ENCODE data around the gene HES5. TPM values are rescaled to one million over a fixed set of nuclear protein-coding genes. Genes with fewer than 3 reads are reported as not detected.

HES5 gene
- total and polyA plus RNA-seq, 5 donors from 2014 or later: not detected

DNA sequence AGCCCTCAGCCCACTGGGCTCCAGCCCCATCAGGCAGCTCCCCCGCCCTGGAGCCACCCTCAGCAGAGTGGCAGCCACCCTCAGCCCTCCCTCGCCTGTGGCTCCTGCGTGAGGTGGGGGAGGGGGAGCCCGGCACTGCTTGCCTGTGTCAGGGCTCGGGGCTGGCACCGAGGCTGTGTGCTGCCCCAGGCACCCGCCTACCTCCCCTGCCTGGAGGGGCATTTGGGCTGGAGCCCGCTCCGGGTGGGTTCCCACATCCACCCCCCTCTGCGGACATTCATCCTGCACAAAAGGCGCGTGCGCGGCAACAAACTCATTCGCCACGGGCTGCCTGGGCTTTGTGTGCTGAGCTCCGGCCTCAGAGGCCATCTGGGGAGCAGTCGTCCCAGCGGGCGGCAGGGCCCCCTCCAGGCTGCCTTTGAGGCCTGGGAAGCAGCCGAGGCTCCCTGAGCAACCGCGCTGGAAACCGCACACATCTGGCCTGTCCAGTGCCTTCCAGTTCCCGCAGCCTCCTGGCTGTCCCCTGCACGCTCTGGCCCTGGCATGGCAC, 13.6 kb upstream of the HES5 start:
- no peak overlapping the region for H3K27ac ChIP-seq (ENCODE audit: insufficient read depth, low read length, poor library complexity, severe bottlenecking)
- Mint-ChIP-seq H3K36me3 (no peaks in the 10 kb centered on the region), H3K4me3 (no peak overlapping the region), H3K27me3 (peaks cover 10% of the 10 kb centered on the region), H3K9me3 (no peaks in the 10 kb centered on the region), H3K27ac (no peak overlapping the region), H3K4me1 (peaks cover 0 to 22% (median 8%) of the 10 kb centered on the region in 4 donors)
- no peaks in the 10 kb centered on the region for H3K9me3 ChIP-seq (ENCODE audit: control insufficient read depth in 2 of 2, low read length in 2 of 2)
- no peak overlapping the region for H3K4me3 ChIP-seq (ENCODE audit: low read depth, low read length)
- DNase-seq (peak; percentile 33 to 45 (median 33)), ATAC-seq (ENCODE audit: low read depth in 2 of 2) (peak in 1 of 2 donors; percentile 6)
- H3K27me3 ChIP-seq (ENCODE audit: control insufficient read depth, insufficient read depth, low read length): no peaks in the 10 kb centered on the region
- no peaks in the 10 kb centered on the region for H3K36me3 ChIP-seq (ENCODE audit: control insufficient read depth, insufficient read depth, low read length)
- H3K4me1 ChIP-seq (ENCODE audit: control insufficient read depth, insufficient read depth, low read length, poor library complexity, severe bottlenecking): peaks cover 40% of the 10 kb centered on the region

DNA sequence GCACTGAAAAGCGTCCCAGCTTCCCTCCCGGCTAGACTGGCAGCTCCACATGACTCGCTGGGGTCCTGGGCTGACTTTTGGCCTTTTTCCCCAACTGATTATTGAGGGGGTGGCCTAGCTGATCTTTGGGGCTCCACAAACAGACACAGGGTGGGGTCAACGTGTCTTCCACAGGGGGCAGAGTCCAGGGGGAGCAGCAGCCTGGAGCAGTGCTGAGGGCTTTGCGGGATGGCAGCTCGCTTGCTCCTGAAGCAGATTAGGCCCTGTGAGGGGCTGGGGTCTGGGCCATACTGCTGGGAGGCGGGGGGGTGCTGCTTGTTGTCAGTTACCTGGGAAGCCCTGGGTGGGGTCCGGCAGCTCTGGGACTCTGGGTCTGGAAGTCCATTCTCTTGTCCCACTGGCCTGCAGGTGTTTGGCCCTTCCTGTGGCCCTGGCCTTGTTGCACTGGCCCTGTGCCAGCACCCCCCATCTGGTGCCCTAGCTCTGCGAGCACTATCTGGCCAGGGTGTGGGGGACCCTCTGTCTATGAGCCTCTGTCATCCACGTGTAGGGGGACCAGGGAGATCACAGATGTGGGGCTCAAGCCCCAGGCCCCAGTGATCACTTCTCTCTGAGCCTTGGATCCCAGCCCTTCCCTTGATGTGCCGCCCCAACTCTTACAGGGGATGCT, 12.3 kb upstream of the HES5 start:
- Histone ChIP-seq H3K36me3 (ENCODE audit: control insufficient read depth, insufficient read depth, low read length) (no peaks in the 10 kb centered on the region), H3K4me1 (ENCODE audit: control insufficient read depth, insufficient read depth, low read length, poor library complexity, severe bottlenecking) (peaks cover 29% of the 10 kb centered on the region), H3K4me3 (ENCODE audit: low read depth, low read length) (no peak overlapping the region), H3K9me3 (ENCODE audit: control insufficient read depth in 2 of 2, low read length in 2 of 2) (no peaks in the 10 kb centered on the region), H3K27ac (ENCODE audit: insufficient read depth, low read length, poor library complexity, severe bottlenecking) (no peak overlapping the region), H3K27me3 (ENCODE audit: control insufficient read depth, insufficient read depth, low read length) (no peaks in the 10 kb centered on the region)
- ATAC-seq (ENCODE audit: low read depth in 2 of 2) (no peak), DNase-seq (no peak)
- peaks cover 4% of the 10 kb centered on the region for H3K27me3 Mint-ChIP-seq
- H3K4me1 Mint-ChIP-seq: peaks cover 0 to 15% (median 6%) of the 10 kb centered on the region in 4 donors
- H3K4me3 Mint-ChIP-seq: peak overlapping the region in 1 of 4 donors; percentile 28
- no peaks in the 10 kb centered on the region for H3K36me3 Mint-ChIP-seq
- no peaks in the 10 kb centered on the region for H3K9me3 Mint-ChIP-seq
- no peak overlapping the region for H3K27ac Mint-ChIP-seq

GRCh38 chr1:2541619-2542245, 11.7 kb upstream of the HES5 start:
- Mint-ChIP-seq H3K4me3 (peak overlapping the region in 2 of 4 donors; percentile 28 to 54), H3K27me3 (peaks cover 4% of the 10 kb centered on the region), H3K9me3 (no peaks in the 10 kb centered on the region), H3K36me3 (no peaks in the 10 kb centered on the region), H3K4me1 (peaks cover 0 to 15% (median 4%) of the 10 kb centered on the region in 4 donors), H3K27ac (no peak overlapping the region)
- Histone ChIP-seq H3K36me3 (ENCODE audit: control insufficient read depth, insufficient read depth, low read length) (no peaks in the 10 kb centered on the region), H3K4me3 (ENCODE audit: low read depth, low read length) (no peak overlapping the region), H3K27ac (ENCODE audit: insufficient read depth, low read length, poor library complexity, severe bottlenecking) (no peak overlapping the region), H3K4me1 (ENCODE audit: control insufficient read depth, insufficient read depth, low read length, poor library complexity, severe bottlenecking) (peaks cover 26% of the 10 kb centered on the region), H3K9me3 (ENCODE audit: control insufficient read depth in 2 of 2, low read length in 2 of 2) (no peaks in the 10 kb centered on the region), H3K27me3 (ENCODE audit: control insufficient read depth, insufficient read depth, low read length) (no peaks in the 10 kb centered on the region)
- ATAC-seq (ENCODE audit: low read depth in 2 of 2): no peak
- no peak for DNase-seq

DNA sequence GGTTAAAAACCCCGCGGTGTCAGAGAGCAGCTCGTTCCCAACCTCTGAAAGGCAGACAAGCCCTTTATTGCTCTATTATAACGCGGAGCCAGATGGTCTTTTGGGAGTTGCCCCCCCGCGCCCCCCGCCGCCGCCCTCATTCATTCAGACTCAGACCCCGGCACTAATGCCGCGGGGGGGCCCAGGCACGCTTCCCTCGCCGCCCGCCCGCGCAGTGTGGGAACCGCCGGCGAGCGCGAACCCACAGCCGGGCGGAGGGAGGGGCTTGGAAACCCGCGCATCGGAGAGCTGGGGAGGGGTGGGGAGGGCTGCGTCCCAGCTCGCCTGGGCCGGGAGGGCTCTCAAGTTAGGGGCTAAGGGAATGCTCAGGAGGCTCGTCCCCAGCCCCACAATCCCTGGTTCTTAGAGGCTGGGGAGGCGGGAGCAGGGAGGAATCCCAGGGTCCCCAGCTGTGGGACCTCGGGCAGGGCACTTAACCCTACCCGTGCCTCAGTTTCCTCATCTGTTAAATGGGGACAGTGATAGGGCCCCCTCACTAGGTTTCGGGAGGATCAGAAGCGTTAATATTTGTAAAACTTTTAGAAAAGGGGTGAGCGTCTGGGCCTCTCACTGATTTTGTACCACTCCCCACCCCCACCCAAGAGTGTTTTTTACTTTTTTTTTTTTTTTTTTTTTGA, 10.9 kb upstream of the HES5 start:
- Histone ChIP-seq H3K4me1 (ENCODE audit: control insufficient read depth, insufficient read depth, low read length, poor library complexity, severe bottlenecking) (peaks cover 21% of the 10 kb centered on the region), H3K27ac (ENCODE audit: insufficient read depth, low read length, poor library complexity, severe bottlenecking) (no peak overlapping the region), H3K9me3 (ENCODE audit: control insufficient read depth in 2 of 2, low read length in 2 of 2) (no peaks in the 10 kb centered on the region), H3K27me3 (ENCODE audit: control insufficient read depth, insufficient read depth, low read length) (no peaks in the 10 kb centered on the region), H3K4me3 (ENCODE audit: low read depth, low read length) (no peak overlapping the region), H3K36me3 (ENCODE audit: control insufficient read depth, insufficient read depth, low read length) (no peaks in the 10 kb centered on the region)
- DNase-seq (no peak), ATAC-seq (ENCODE audit: low read depth in 2 of 2) (no peak)
- Mint-ChIP-seq H3K27me3 (peaks cover 9% of the 10 kb centered on the region), H3K36me3 (no peaks in the 10 kb centered on the region), H3K9me3 (no peaks in the 10 kb centered on the region), H3K4me3 (peak overlapping the region in 1 of 4 donors; percentile 54), H3K27ac (no peak overlapping the region), H3K4me1 (peaks cover 0 to 15% (median 3%) of the 10 kb centered on the region in 4 donors)

- no peaks in the 10 kb centered on the region for H3K9me3 ChIP-seq (ENCODE audit: control insufficient read depth in 2 of 2, low read length in 2 of 2)
- Mint-ChIP-seq H3K36me3 (no peaks in the 10 kb centered on the region), H3K27me3 (peaks cover 18% of the 10 kb centered on the region), H3K4me1 (peaks cover 0 to 12% (median 3%) of the 10 kb centered on the region in 4 donors), H3K9me3 (no peaks in the 10 kb centered on the region), H3K4me3 (no peak overlapping the region), H3K27ac (no peak overlapping the region)
- no peak for ATAC-seq (ENCODE audit: low read depth in 2 of 2)
- peaks cover 16% of the 10 kb centered on the region for H3K4me1 ChIP-seq (ENCODE audit: control insufficient read depth, insufficient read depth, low read length, poor library complexity, severe bottlenecking)
- no peaks in the 10 kb centered on the region for H3K27me3 ChIP-seq (ENCODE audit: control insufficient read depth, insufficient read depth, low read length)
- no peak overlapping the region for H3K4me3 ChIP-seq (ENCODE audit: low read depth, low read length)
- H3K36me3 ChIP-seq (ENCODE audit: control insufficient read depth, insufficient read depth, low read length): no peaks in the 10 kb centered on the region
- H3K27ac ChIP-seq (ENCODE audit: insufficient read depth, low read length, poor library complexity, severe bottlenecking): no peak overlapping the region
- no peak for DNase-seq
Measured at GRCh38 chr1:2539312-2539907, 9.3 kb upstream of the HES5 start.

GRCh38 chr1:2538872-2539271, 8.8 kb upstream of the HES5 start:
- no peak overlapping the region for H3K27ac Mint-ChIP-seq
- no peak for DNase-seq
- H3K4me3 Mint-ChIP-seq: peak overlapping the region in 1 of 4 donors; percentile 71
- H3K36me3 Mint-ChIP-seq: no peaks in the 10 kb centered on the region
- Histone ChIP-seq H3K9me3 (ENCODE audit: control insufficient read depth in 2 of 2, low read length in 2 of 2) (no peaks in the 10 kb centered on the region), H3K4me3 (ENCODE audit: low read depth, low read length) (no peak overlapping the region), H3K27me3 (ENCODE audit: control insufficient read depth, insufficient read depth, low read length) (no peaks in the 10 kb centered on the region), H3K4me1 (ENCODE audit: control insufficient read depth, insufficient read depth, low read length, poor library complexity, severe bottlenecking) (peaks cover 12% of the 10 kb centered on the region), H3K36me3 (ENCODE audit: control insufficient read depth, insufficient read depth, low read length) (no peaks in the 10 kb centered on the region), H3K27ac (ENCODE audit: insufficient read depth, low read length, poor library complexity, severe bottlenecking) (no peak overlapping the region)
- peaks cover 0 to 12% (median 3%) of the 10 kb centered on the region in 4 donors for H3K4me1 Mint-ChIP-seq
- no peaks in the 10 kb centered on the region for H3K9me3 Mint-ChIP-seq
- no peak for ATAC-seq (ENCODE audit: low read depth in 2 of 2)
- peaks cover 21% of the 10 kb centered on the region for H3K27me3 Mint-ChIP-seq

GRCh38 chr1:2538376-2538775, 8.3 kb upstream of the HES5 start:
- no peaks in the 10 kb centered on the region for H3K9me3 Mint-ChIP-seq
- Histone ChIP-seq H3K36me3 (ENCODE audit: control insufficient read depth, insufficient read depth, low read length) (no peaks in the 10 kb centered on the region), H3K27me3 (ENCODE audit: control insufficient read depth, insufficient read depth, low read length) (no peaks in the 10 kb centered on the region), H3K4me3 (ENCODE audit: low read depth, low read length) (no peak overlapping the region), H3K27ac (ENCODE audit: insufficient read depth, low read length, poor library complexity, severe bottlenecking) (no peak overlapping the region), H3K4me1 (ENCODE audit: control insufficient read depth, insufficient read depth, low read length, poor library complexity, severe bottlenecking) (peaks cover 7% of the 10 kb centered on the region), H3K9me3 (ENCODE audit: control insufficient read depth in 2 of 2, low read length in 2 of 2) (no peaks in the 10 kb centered on the region)
- no peak overlapping the region for H3K27ac Mint-ChIP-seq
- DNase-seq (no peak), ATAC-seq (ENCODE audit: low read depth in 2 of 2) (no peak)
- peaks cover 0 to 12% (median 3%) of the 10 kb centered on the region in 4 donors for H3K4me1 Mint-ChIP-seq
- no peaks in the 10 kb centered on the region for H3K36me3 Mint-ChIP-seq
- peak overlapping the region in 1 of 4 donors; percentile 71 for H3K4me3 Mint-ChIP-seq
- H3K27me3 Mint-ChIP-seq: peaks cover 25% of the 10 kb centered on the region

Measured in CD4-positive, CD25-positive, alpha-beta regulatory T cell (primary cell).